Esophagus squamous epithelium (tissue), 4 donors: Measurements from ENCODE around the gene HYDIN.
"Not testable (repeated sequence)": the region's sequence is repeated elsewhere in the genome, so short reads cannot be mapped to it uniquely, and the experiment has no call there.

Experiments used
- CTCF ChIP-seq, 6 experiments: fragments of 450-650 bp in 4 of 6; fragments of 200-600 bp in 2 of 6; sonication (generic) in 2 of 6; IDR thresholded peaks; one replicate each; pipeline ENCODE4 v1.5.1; 2016 to 2019; ENCODE audit warnings: antibody characterized with exemption in 6 of 6, mild to moderate bottlenecking in 4 of 6, moderate library complexity in 4 of 6
- POLR2A ChIP-seq, 4 donors: fragments of 450-650 bp; IDR thresholded peaks; one replicate each; pipeline ENCODE4 v1.6.1; 2017; ENCODE audit warnings: antibody characterized with exemption in 4 of 4, mild to moderate bottlenecking in 4 of 4, moderate library complexity in 3 of 4

- TF ChIP-seq CTCF, POLR2A (IDR thresholded peaks at IDR 0.05): not testable (repeated sequence)
These were observed 295.2 kb downstream of the HYDIN start for GRCh38 chr16:70935325-70935724.
